Activated naive CD4-positive, alpha-beta T cell treated with anti-CD3 and anti-CD28 coated beads, Interleukin-2, amount 10 ng/mL, durations not matched to agents 7 days and 5 days (primary cell): ENCODE data around the gene RPS6KB2.
"Not testable (repeated sequence)": the region's sequence is repeated elsewhere in the genome, so short reads cannot be mapped to it uniquely, and the experiment has no call there.

Experiments used
- CTCF ChIA-PET: fragments of 350-600 bp; sonication (Branson Sonifier 250); formaldehyde crosslinking; loops from one replicate; lab custom pipeline; 2021; ENCODE audit warnings: antibody characterized with exemption; lab: Charles Lee
- DNase-seq: peaks from one replicate; pipeline ENCODE4 v3.0.0-alpha.2; 2020
- H3K27ac Mint-ChIP-seq: one replicate; pipeline ENCODE4 v1.8.0; 2021; ENCODE audit warnings: mild to moderate bottlenecking, moderate library complexity, mixed read lengths
- H3K27me3 Mint-ChIP-seq: one replicate; pipeline ENCODE4 v1.8.0; 2021; ENCODE audit warnings: mild to moderate bottlenecking, mixed read lengths
- H3K36me3 Mint-ChIP-seq: one replicate; pipeline ENCODE4 v1.8.0; 2021; ENCODE audit warnings: mixed read lengths
- H3K4me1 Mint-ChIP-seq: one replicate; pipeline ENCODE4 v1.8.0; 2021; ENCODE audit warnings: mixed read lengths
- H3K4me3 Mint-ChIP-seq: one replicate; pipeline ENCODE4 v1.8.0; 2021; ENCODE audit warnings: mild to moderate bottlenecking, moderate library complexity, mixed read lengths
- H3K9me3 Mint-ChIP-seq: one replicate; pipeline ENCODE4 v1.8.0; 2021; ENCODE audit warnings: mixed read lengths

RPS6KB2 gene

GRCh38 chr11:67468759-67469507 is 40.6 kb downstream of the RPS6KB2 start, which contains the start of gene TMEM134:
Gene TMEM134 (minus strand): TSS chr11:67469251. CDS start chr11:67469192, 59 bp downstream.
- Mint-ChIP-seq H3K27ac (peak within 1 kb of the TSS; percentile 87), H3K9me3 (no peaks in the 10 kb centered on the region), H3K27me3 (peaks cover 5% of the 10 kb centered on the region), H3K4me1 (peaks cover 47% of the 10 kb centered on the region), H3K4me3 (peak within 1 kb of the TSS; percentile 87), H3K36me3 (peaks cover 8% of the 10 kb centered on the region)
- CTCF ChIA-PET, result interaction anchor here (0.7 to 2.6 kb wide), 12 partner anchors 11 to 118 kb away, joined by 3 to 14 read pairs (median 3); partner anchors contain the start of genes PPP1CA and PTPRCAP
- peak; percentile 92 for DNase-seq

- peak overlapping the region; percentile 70 for H3K4me3 Mint-ChIP-seq
- H3K27ac Mint-ChIP-seq, result peak overlapping the region; percentile 79
- H3K27me3 Mint-ChIP-seq, result peaks cover 5% of the 10 kb centered on the region
- H3K36me3 Mint-ChIP-seq, result peaks cover 8% of the 10 kb centered on the region
- peaks cover 42% of the 10 kb centered on the region for H3K4me1 Mint-ChIP-seq
- no peaks in the 10 kb centered on the region for H3K9me3 Mint-ChIP-seq
- CTCF ChIA-PET, result interaction anchor here (0.7 to 1.6 kb wide), 3 partner anchors 14 to 118 kb away, joined by 3 to 4 read pairs (median 3); partner anchors contain the start of genes AIP and PPP1CA
- DNase-seq, result no peak
Measured at GRCh38 chr11:67469508-67469811, 41.2 kb downstream of the RPS6KB2 start.

- DNase-seq, result no peak
- Mint-ChIP-seq H3K9me3 (no peaks in the 10 kb centered on the region), H3K36me3 (peaks cover 5% of the 10 kb centered on the region), H3K4me3 (peak overlapping the region; percentile 7), H3K27me3 (peaks cover 6% of the 10 kb centered on the region), H3K27ac (no peak overlapping the region), H3K4me1 (peaks cover 33% of the 10 kb centered on the region)
- CTCF ChIA-PET, result interaction anchor here (1.6 kb wide), 2 partner anchors 13 to 119 kb away, joined by 3 to 4 read pairs; partner anchors contain the start of gene AIP
Measured at GRCh38 chr11:67470337-67471002, 42.2 kb downstream of the RPS6KB2 start.

GRCh38 chr11:67472882-67473281 is 44.6 kb downstream of the RPS6KB2 start:
- no peak overlapping the region for H3K27ac Mint-ChIP-seq
- H3K9me3 Mint-ChIP-seq, result no peaks in the 10 kb centered on the region
- H3K4me3 Mint-ChIP-seq, result no peak overlapping the region
- peaks cover 18% of the 10 kb centered on the region for H3K27me3 Mint-ChIP-seq
- H3K36me3 Mint-ChIP-seq, result peaks cover 1% of the 10 kb centered on the region
- H3K4me1 Mint-ChIP-seq, result peaks cover 15% of the 10 kb centered on the region
- CTCF ChIA-PET, result no interaction called here
- no peak for DNase-seq

GRCh38 chr11:67476692-67477091 is 48.4 kb downstream of the RPS6KB2 start:
- H3K9me3 Mint-ChIP-seq, result not testable (repeated sequence)
- CTCF ChIA-PET, result interaction anchor here (0.6 kb wide), 1 partner anchor 979 kb away, joined by 3 read pairs; no protein-coding TSS in a partner anchor

GRCh38 chr11:67477344-67478050 is 49.2 kb downstream of the RPS6KB2 start:
- CTCF ChIA-PET, result interaction anchor here (0.6 kb wide), 1 partner anchor 980 kb away, joined by 3 read pairs; no protein-coding TSS in a partner anchor
- H3K4me1 Mint-ChIP-seq, H3K36me3 Mint-ChIP-seq, H3K4me3 Mint-ChIP-seq, H3K9me3 Mint-ChIP-seq, DNase-seq, H3K27ac Mint-ChIP-seq: not testable (repeated sequence)
- peaks cover 35% of the 10 kb centered on the region for H3K27me3 Mint-ChIP-seq

More at GRCh38 chr11:67476692-67477091, 48.4 kb downstream of the RPS6KB2 start:
- H3K27me3 Mint-ChIP-seq, result peaks cover 35% of the 10 kb centered on the region
- not testable (repeated sequence) for H3K36me3 Mint-ChIP-seq, H3K4me3 Mint-ChIP-seq, H3K27ac Mint-ChIP-seq, H3K4me1 Mint-ChIP-seq, DNase-seq

- CTCF ChIA-PET, result interaction anchor here (0.7 to 1.0 kb wide), 2 partner anchors 12 to 111 kb away, joined by 3 to 4 read pairs; no protein-coding TSS in a partner anchor
- peaks cover 24% of the 10 kb centered on the region for H3K36me3 Mint-ChIP-seq
- H3K9me3 Mint-ChIP-seq, result no peaks in the 10 kb centered on the region
- peak overlapping the region; percentile 99 for H3K27ac Mint-ChIP-seq
- DNase-seq, result no peak
- H3K4me1 Mint-ChIP-seq, result peaks cover 51% of the 10 kb centered on the region
- peaks cover 23% of the 10 kb centered on the region for H3K27me3 Mint-ChIP-seq
- peak overlapping the region; percentile 95 for H3K4me3 Mint-ChIP-seq
Measured at GRCh38 chr11:67482275-67482826, 54.1 kb downstream of the RPS6KB2 start.

- H3K4me1 Mint-ChIP-seq, result peaks cover 59% of the 10 kb centered on the region
- peaks cover 31% of the 10 kb centered on the region for H3K36me3 Mint-ChIP-seq
- CTCF ChIA-PET, result interaction anchor here (0.7 to 1.3 kb wide), 3 partner anchors 13 to 137 kb away, joined by 3 to 4 read pairs (median 3); no protein-coding TSS in a partner anchor
- peaks cover 18% of the 10 kb centered on the region for H3K27me3 Mint-ChIP-seq
- H3K4me3 Mint-ChIP-seq, result peak within 1 kb of the TSS; percentile 95
- no peaks in the 10 kb centered on the region for H3K9me3 Mint-ChIP-seq
- peak within 1 kb of the TSS; percentile 99 for H3K27ac Mint-ChIP-seq
- peak; percentile 99 for DNase-seq
Measured at GRCh38 chr11:67482827-67483798, 54.8 kb downstream of the RPS6KB2 start, which contains the start of gene AIP. Gene AIP (plus strand): TSS chr11:67483026. CDS start chr11:67483159, 133 bp downstream.

- no peaks in the 10 kb centered on the region for H3K9me3 Mint-ChIP-seq
- peak overlapping the region; percentile 99 for H3K27ac Mint-ChIP-seq
- peaks cover 67% of the 10 kb centered on the region for H3K4me1 Mint-ChIP-seq
- peaks cover 38% of the 10 kb centered on the region for H3K36me3 Mint-ChIP-seq
- H3K4me3 Mint-ChIP-seq, result peak overlapping the region; percentile 95
- peak; percentile 62 for DNase-seq
- CTCF ChIA-PET, result interaction anchor here (1.3 to 1.5 kb wide), 3 partner anchors 44 to 138 kb away, joined by 3 to 5 read pairs (median 3); partner anchors contain the start of gene PTPRCAP
- peaks cover 13% of the 10 kb centered on the region for H3K27me3 Mint-ChIP-seq
Measured at GRCh38 chr11:67483831-67484665, 55.8 kb downstream of the RPS6KB2 start.

- Mint-ChIP-seq H3K36me3 (peaks cover 42% of the 10 kb centered on the region), H3K4me3 (peak overlapping the region; percentile 95), H3K9me3 (no peaks in the 10 kb centered on the region), H3K4me1 (peaks cover 69% of the 10 kb centered on the region), H3K27ac (peak overlapping the region; percentile 99), H3K27me3 (peaks cover 9% of the 10 kb centered on the region)
- CTCF ChIA-PET, result interaction anchor here (0.7 to 1.9 kb wide), 5 partner anchors 16 to 139 kb away, joined by 3 to 6 read pairs (median 5); partner anchors contain the start of genes PTPRCAP and TBC1D10C
- peak; percentile 74 for DNase-seq
Measured at GRCh38 chr11:67484847-67485311, 56.6 kb downstream of the RPS6KB2 start.
